H1 (cell line): ENCODE results near the gene PDE6B.

Source experiments
- CTCF ChIP-seq, 3 experiments: IDR thresholded peaks; 1 replicate in 2 of 3; 2 replicates in 1 of 3; pipeline versions ENCODE4 v1.5.1 to v1.6.1; 2011; ENCODE audit warnings: low read length in 3 of 3, mild to moderate bottlenecking in 3 of 3, inconsistent platforms in 2 of 3, low read depth in 1 of 3, moderate library complexity in 1 of 3; ENCODE audit not compliant: insufficient read depth in 1 of 3; ENCODE audit errors: control extremely low read depth in 1 of 3
- EGR1 ChIP-seq: IDR thresholded peaks from 2 replicates; pipeline ENCODE4 v1.6.1; 2011; ENCODE audit warnings: low read depth, low read length, borderline replicate concordance
- EP300 ChIP-seq, 2 experiments: IDR thresholded peaks; 1 replicate in 1 of 2; 2 replicates in 1 of 2; pipeline ENCODE4 v1.6.1; 2011 to 2012; ENCODE audit warnings: low read depth in 2 of 2, low read length in 2 of 2, mild to moderate bottlenecking in 2 of 2, borderline replicate concordance in 1 of 2, inconsistent platforms in 1 of 2, moderate library complexity in 1 of 2
- EZH2 ChIP-seq: fragments of 200-600 bp; sonication (generic); IDR thresholded peaks from 2 replicates; pipeline ENCODE4 v1.7.1; 2012; ENCODE audit warnings: low read depth, mild to moderate bottlenecking, moderate library complexity, low read length, inconsistent platforms; ENCODE audit not compliant: severe bottlenecking
- MAX ChIP-seq: IDR thresholded peaks from 2 replicates; pipeline ENCODE4 v1.6.1; 2012; ENCODE audit warnings: inconsistent platforms
- POLR2A ChIP-seq, 2 experiments: IDR thresholded peaks; 1 replicate in 1 of 2; 2 replicates in 1 of 2; pipeline ENCODE4 v1.6.1; 2011; ENCODE audit warnings: low read depth in 2 of 2, low read length in 2 of 2, mild to moderate bottlenecking in 2 of 2; ENCODE audit errors: control extremely low read depth in 1 of 2
- POLR2AphosphoS5 ChIP-seq: IDR thresholded peaks from 2 replicates; pipeline ENCODE4 v1.6.1; 2011; ENCODE audit warnings: low read depth, low read length
- SIX5 ChIP-seq: IDR thresholded peaks from 2 replicates; pipeline ENCODE4 v1.6.1; 2011; ENCODE audit warnings: mild to moderate bottlenecking, low read depth, low read length
- TAF1 ChIP-seq: IDR thresholded peaks from 2 replicates; pipeline ENCODE4 v1.6.1; 2011; ENCODE audit warnings: mild to moderate bottlenecking, low read depth, low read length
- TBP ChIP-seq: IDR thresholded peaks from 2 replicates; pipeline ENCODE4 v1.6.1; 2011; ENCODE audit warnings: low read depth, low read length, improper control_type of control experiment

GRCh38 chr4:699816-700580, 74.6 kb downstream of the PDE6B start:
- TF ChIP-seq CTCF (IDR thresholded peaks at IDR 0.05; ENCODE audit: control extremely low read depth in 1 of 3, insufficient read depth in 1 of 3, low read depth in 1 of 3, low read length in 3 of 3) (no peak), TAF1 (no peak), EGR1 (no peak), POLR2A (IDR thresholded peaks at IDR 0.05; ENCODE audit: control extremely low read depth in 1 of 2, low read depth in 2 of 2, low read length in 2 of 2) (no peak; a peak in 1 of 3 replicates), EZH2 (no peak), MAX (no peak), EP300 (IDR thresholded peaks at IDR 0.05; ENCODE audit: borderline replicate concordance in 1 of 2, low read depth in 2 of 2, low read length in 2 of 2) (no peak), TBP (no peak), SIX5 (no peak), POLR2AphosphoS5 (no peak)
